WTC11 (cell line): ENCODE results near the gene ZNF423. TPM values are rescaled to one million over a fixed set of nuclear protein-coding genes. Genes with fewer than 3 reads are reported as not detected.

Experiments
- ATAC-seq: fragments of 200-7000 bp; cut with Tn5 transposase; 2 replicates; pipeline ENCODE4 v1.10.0; 2021; ENCODE audit warnings: mild to moderate bottlenecking, moderate library complexity
- CTCF ChIA-PET: fragments of 300-600 bp; sonication (Branson Sonifier 250); formaldehyde crosslinking; loops from one replicate; lab custom pipeline; 2021; ENCODE audit warnings: antibody characterized with exemption; lab: Charles Lee
- POLR2A ChIA-PET: fragments of 350-600 bp; sonication (Branson Sonifier 250); formaldehyde crosslinking; loops from one replicate; lab custom pipeline; 2021; ENCODE audit warnings: antibody characterized with exemption; lab: Charles Lee
- DNase-seq: peaks from one replicate; pipeline ENCODE4 v3.0.0; 2021; ENCODE audit warnings: low spot score
- H3K27ac Mint-ChIP-seq: 2 replicates; pipeline ENCODE4 v1.8.0; 2021; ENCODE audit warnings: mixed read lengths
- H3K27me3 Mint-ChIP-seq: 2 replicates; pipeline ENCODE4 v1.8.0; 2021; ENCODE audit warnings: low read depth, mild to moderate bottlenecking, moderate library complexity, mixed read lengths
- H3K36me3 Mint-ChIP-seq: 2 replicates; pipeline ENCODE4 v1.8.0; 2021; ENCODE audit warnings: mixed read lengths
- H3K4me1 Mint-ChIP-seq: 2 replicates; pipeline ENCODE4 v1.8.0; 2022; ENCODE audit warnings: mixed read lengths
- H3K4me3 Mint-ChIP-seq: 2 replicates; pipeline ENCODE4 v1.8.0; 2021; ENCODE audit warnings: mild to moderate bottlenecking, moderate library complexity, mixed read lengths
- H3K9me3 Mint-ChIP-seq: 2 replicates; pipeline ENCODE4 v1.8.0; 2021; ENCODE audit warnings: mixed read lengths
- ESRRA ChIP-seq: sonication (generic); formaldehyde crosslinking; IDR thresholded peaks from 2 replicates; pipeline ENCODE4 v1.8.1; 2022; ENCODE audit warnings: mild to moderate bottlenecking, missing genetic modification reagents, borderline replicate concordance
- ETV6 ChIP-seq: sonication (generic); formaldehyde crosslinking; IDR thresholded peaks from 2 replicates; pipeline ENCODE4 v1.8.1; 2022; ENCODE audit warnings: mild to moderate bottlenecking, missing genetic modification reagents
- FOXJ3 ChIP-seq: sonication (generic); formaldehyde crosslinking; IDR thresholded peaks from 2 replicates; pipeline ENCODE4 v1.9.0; 2021; ENCODE audit warnings: missing genetic modification reagents, mild to moderate bottlenecking, borderline replicate concordance
- HMGA2 ChIP-seq: fragments of 250-450 bp; sonication (Bioruptor Pico); IDR thresholded peaks from 2 replicates; pipeline ENCODE4 v1.4.0; 2021; ENCODE audit warnings: mild to moderate bottlenecking, moderate library complexity
- JUN ChIP-seq: sonication (generic); formaldehyde crosslinking; IDR thresholded peaks from 2 replicates; pipeline ENCODE4 v1.8.0; 2023; ENCODE audit warnings: mild to moderate bottlenecking, missing genetic modification reagents
- KAT7 ChIP-seq: sonication (generic); formaldehyde crosslinking; IDR thresholded peaks from 2 replicates; pipeline ENCODE4 v1.8.1; 2023; ENCODE audit warnings: missing genetic modification reagents, mild to moderate bottlenecking, borderline replicate concordance
- MXD4 ChIP-seq: fragments of 250-450 bp; sonication (Bioruptor Pico); IDR thresholded peaks from 2 replicates; pipeline ENCODE4 v1.8.0; 2021; ENCODE audit warnings: mild to moderate bottlenecking, moderate library complexity, borderline replicate concordance
- NFE2L1 ChIP-seq: sonication (generic); formaldehyde crosslinking; IDR thresholded peaks from 2 replicates; pipeline ENCODE4 v1.8.1; 2023; ENCODE audit warnings: missing genetic modification reagents
- PRRX2 ChIP-seq: fragments of 250-450 bp; sonication (Bioruptor Pico); IDR thresholded peaks from 2 replicates; pipeline ENCODE4 v1.8.0; 2021; ENCODE audit warnings: mild to moderate bottlenecking
- RELA ChIP-seq: sonication (generic); formaldehyde crosslinking; IDR thresholded peaks from 2 replicates; pipeline ENCODE4 v1.8.1; 2022; ENCODE audit warnings: missing genetic modification reagents, mild to moderate bottlenecking, borderline replicate concordance
- ZNF138 ChIP-seq: sonication (generic); formaldehyde crosslinking; conservative IDR thresholded peaks from 2 replicates; pipeline ENCODE4 v1.8.1; 2022; ENCODE audit warnings: mild to moderate bottlenecking, moderate library complexity, missing genetic modification reagents
- ZNF219 ChIP-seq: sonication (generic); formaldehyde crosslinking; IDR thresholded peaks from 2 replicates; pipeline ENCODE4 v1.8.0; 2023; ENCODE audit warnings: missing genetic modification reagents, mild to moderate bottlenecking, borderline replicate concordance
- total RNA-seq: library from RNA; stranded (reverse); gene quantifications from 3 replicates; pipeline ENCODE4 v1.2.3, GENCODE V29; 2021
- TF ChIP-seq, protein P1 (sequence below): fragments of 250-450 bp; sonication (Bioruptor Pico); IDR thresholded peaks from 2 replicates; pipeline ENCODE4 v1.9.0; 2021; ENCODE audit warnings: moderate library complexity, mild to moderate bottlenecking, inconsistent platforms, borderline replicate concordance
- TF ChIP-seq, protein P2 (sequence below): fragments of 250-450 bp; sonication (Bioruptor Pico); IDR thresholded peaks from 2 replicates; pipeline ENCODE4 v1.8.0; 2021; ENCODE audit warnings: mild to moderate bottlenecking
- TF ChIP-seq, protein P3 (sequence below): fragments of 250-450 bp; sonication (Bioruptor Pico); conservative IDR thresholded peaks from 2 replicates; pipeline ENCODE4 v1.9.0; 2021; ENCODE audit warnings: mild to moderate bottlenecking
- TF ChIP-seq, protein P4 (sequence below): sonication (generic); formaldehyde crosslinking; IDR thresholded peaks from 2 replicates; pipeline ENCODE4 v1.8.1; 2023; ENCODE audit warnings: mild to moderate bottlenecking, missing genetic modification reagents
- TF ChIP-seq, protein P5 (sequence below): sonication (generic); formaldehyde crosslinking; IDR thresholded peaks from 2 replicates; pipeline ENCODE4 v1.8.0; 2022; ENCODE audit warnings: missing genetic modification reagents
- TF ChIP-seq, protein P6 (sequence below): fragments of 250-450 bp; sonication (Bioruptor Pico); IDR thresholded peaks from 2 replicates; pipeline ENCODE4 v1.9.0; 2021; ENCODE audit warnings: mild to moderate bottlenecking, borderline replicate concordance

ZNF423 gene
- total RNA-seq, 1 experiment from 2014 or later, result 38.8 TPM

DNA sequence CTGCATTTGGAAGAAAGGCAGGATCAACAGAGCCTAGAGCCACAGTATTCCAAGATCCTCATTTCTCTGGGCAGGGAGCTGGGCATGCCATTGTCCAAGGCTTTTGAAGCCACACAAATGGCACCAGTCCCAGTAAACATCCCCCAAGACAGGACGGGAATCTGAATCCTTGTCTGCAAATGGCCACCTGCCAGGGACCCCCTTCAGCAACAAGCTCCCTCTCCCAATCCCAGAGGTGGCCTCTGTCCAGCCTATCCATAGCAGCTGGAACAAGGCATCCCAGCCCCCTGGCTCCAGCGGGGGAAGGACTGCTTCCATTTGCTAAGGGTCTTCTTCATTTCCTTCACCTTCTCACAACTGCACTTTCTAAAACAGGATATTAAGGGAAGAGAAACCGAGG is 277.9 kb downstream of the ZNF423 start (continued):
- TF ChIP-seq ETV6 (CRISPR knock-in tag) (no peak), NFE2L1 (CRISPR knock-in tag) (no peak), ESRRA (CRISPR knock-in tag) (no peak)
- TF ChIP-seq, protein P1, sequence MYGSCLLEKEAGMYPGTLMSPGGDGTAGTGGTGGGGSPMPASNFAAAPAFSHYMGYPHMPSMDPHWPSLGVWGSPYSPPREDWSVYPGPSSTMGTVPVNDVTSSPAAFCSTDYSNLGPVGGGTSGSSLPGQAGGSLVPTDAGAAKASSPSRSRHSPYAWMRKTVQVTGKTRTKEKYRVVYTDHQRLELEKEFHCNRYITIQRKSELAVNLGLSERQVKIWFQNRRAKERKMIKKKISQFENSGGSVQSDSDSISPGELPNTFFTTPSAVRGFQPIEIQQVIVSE (CRISPR knock-in tag), result no peak

DNA sequence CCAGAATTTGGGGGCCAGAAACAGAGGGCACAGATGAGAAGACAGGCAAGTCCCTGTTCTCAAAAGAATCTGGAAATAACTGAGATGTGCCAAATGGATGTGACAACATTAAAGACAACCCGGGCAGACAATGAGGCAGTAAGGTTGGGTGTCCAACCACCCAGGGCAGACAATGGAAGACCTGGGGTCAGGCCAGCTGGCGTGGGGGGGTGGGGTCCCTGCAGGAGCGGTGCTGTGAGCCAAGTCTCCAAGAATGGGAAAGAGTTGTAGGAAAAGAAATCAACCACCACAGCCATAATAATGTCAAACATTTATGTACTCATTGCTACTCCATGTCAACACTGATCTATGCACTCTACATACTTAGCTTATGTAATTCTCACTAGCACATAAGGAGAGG is 279.0 kb downstream of the ZNF423 start:
- peaks cover 30% of the 10 kb centered on the region for H3K4me1 Mint-ChIP-seq
- CTCF ChIA-PET, result interaction anchor here (1.1 to 2.5 kb wide), 2 partner anchors 31 to 169 kb away, joined by 3 to 5 read pairs; no protein-coding TSS in a partner anchor
- H3K36me3 Mint-ChIP-seq, result peaks cover 7% of the 10 kb centered on the region
- POLR2A ChIA-PET, result interaction anchor here (0.6 kb wide), 1 partner anchor 128 kb away, joined by 3 read pairs; no protein-coding TSS in a partner anchor
- H3K9me3 Mint-ChIP-seq, result peaks cover 7% of the 10 kb centered on the region
- no peak overlapping the region for H3K4me3 Mint-ChIP-seq
- no peaks in the 10 kb centered on the region for H3K27me3 Mint-ChIP-seq
- no peak for ATAC-seq
- DNase-seq, result no peak
- no peak for TF ChIP-seq RELA
- H3K27ac Mint-ChIP-seq, result no peak overlapping the region

DNA sequence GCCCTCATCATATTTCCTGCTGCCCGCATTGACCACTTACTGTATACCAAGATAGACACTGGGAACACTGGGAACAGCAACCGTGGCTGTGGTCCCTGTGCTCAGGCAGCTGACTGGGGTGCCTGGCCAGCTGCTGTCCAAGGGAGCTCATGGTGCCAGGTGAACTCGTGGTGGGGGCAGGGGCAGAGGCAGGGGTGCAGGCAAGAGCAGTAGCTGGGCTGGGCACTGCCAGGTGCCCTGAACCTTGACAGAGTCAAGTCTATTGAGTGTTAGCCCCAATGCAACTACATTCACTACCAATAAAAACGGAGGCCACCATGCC is 279.8 kb downstream of the ZNF423 start:
- peaks cover 24% of the 10 kb centered on the region for H3K4me1 Mint-ChIP-seq
- peaks cover 7% of the 10 kb centered on the region for H3K9me3 Mint-ChIP-seq
- POLR2A ChIA-PET, result no interaction called here
- H3K4me3 Mint-ChIP-seq, result no peak overlapping the region
- H3K27me3 Mint-ChIP-seq, result no peaks in the 10 kb centered on the region
- CTCF ChIA-PET, result interaction anchor here (0.6 to 2.5 kb wide), 5 partner anchors 19 to 345 kb away, joined by 3 to 5 read pairs (median 3); no protein-coding TSS in a partner anchor
- ATAC-seq (no peak), DNase-seq (no peak)
- peaks cover 7% of the 10 kb centered on the region for H3K36me3 Mint-ChIP-seq
- no peak overlapping the region for H3K27ac Mint-ChIP-seq
- TF ChIP-seq JUN (CRISPR knock-in tag), result no peak
- TF ChIP-seq, protein P2, sequence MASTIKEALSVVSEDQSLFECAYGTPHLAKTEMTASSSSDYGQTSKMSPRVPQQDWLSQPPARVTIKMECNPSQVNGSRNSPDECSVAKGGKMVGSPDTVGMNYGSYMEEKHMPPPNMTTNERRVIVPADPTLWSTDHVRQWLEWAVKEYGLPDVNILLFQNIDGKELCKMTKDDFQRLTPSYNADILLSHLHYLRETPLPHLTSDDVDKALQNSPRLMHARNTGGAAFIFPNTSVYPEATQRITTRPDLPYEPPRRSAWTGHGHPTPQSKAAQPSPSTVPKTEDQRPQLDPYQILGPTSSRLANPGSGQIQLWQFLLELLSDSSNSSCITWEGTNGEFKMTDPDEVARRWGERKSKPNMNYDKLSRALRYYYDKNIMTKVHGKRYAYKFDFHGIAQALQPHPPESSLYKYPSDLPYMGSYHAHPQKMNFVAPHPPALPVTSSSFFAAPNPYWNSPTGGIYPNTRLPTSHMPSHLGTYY (CRISPR knock-in tag), result no peak
- no peak for TF ChIP-seq PRRX2
- TF ChIP-seq ZNF138 (CRISPR knock-in tag), result no peak
- TF ChIP-seq, protein P3, sequence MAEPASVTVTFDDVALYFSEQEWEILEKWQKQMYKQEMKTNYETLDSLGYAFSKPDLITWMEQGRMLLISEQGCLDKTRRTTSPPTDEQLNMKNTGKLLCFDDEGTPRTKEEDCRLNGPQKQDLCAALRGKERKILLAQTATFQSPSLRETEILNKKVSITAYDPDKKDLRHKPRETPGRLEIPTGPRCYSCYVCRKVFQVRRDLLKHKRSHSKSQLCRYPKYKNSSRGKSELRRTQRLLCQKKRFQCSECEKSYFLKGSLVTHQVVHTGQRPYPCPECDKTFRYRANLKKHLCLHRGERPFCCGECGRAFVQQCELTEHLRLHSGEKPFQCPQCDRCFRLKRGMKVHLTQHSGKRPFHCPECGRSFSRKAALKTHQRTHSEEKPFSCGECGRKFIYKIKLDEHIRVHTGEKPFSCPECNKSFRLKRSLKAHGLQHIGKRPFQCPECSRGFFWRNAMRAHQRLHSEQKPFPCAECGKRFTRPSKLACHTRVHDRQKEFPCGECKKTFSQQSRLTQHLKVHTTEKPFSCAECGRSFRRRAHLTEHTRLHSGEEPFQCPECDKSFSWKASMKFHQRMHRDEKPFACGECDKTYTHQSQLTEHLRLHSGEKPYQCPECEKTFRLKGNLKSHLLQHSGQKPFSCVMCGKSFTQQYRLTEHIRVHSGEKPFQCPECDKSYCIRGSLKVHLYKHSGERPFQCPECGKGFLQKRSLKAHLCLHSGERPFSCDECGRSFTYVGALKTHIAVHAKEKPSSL (CRISPR knock-in tag), result no peak
- TF ChIP-seq, protein P4, sequence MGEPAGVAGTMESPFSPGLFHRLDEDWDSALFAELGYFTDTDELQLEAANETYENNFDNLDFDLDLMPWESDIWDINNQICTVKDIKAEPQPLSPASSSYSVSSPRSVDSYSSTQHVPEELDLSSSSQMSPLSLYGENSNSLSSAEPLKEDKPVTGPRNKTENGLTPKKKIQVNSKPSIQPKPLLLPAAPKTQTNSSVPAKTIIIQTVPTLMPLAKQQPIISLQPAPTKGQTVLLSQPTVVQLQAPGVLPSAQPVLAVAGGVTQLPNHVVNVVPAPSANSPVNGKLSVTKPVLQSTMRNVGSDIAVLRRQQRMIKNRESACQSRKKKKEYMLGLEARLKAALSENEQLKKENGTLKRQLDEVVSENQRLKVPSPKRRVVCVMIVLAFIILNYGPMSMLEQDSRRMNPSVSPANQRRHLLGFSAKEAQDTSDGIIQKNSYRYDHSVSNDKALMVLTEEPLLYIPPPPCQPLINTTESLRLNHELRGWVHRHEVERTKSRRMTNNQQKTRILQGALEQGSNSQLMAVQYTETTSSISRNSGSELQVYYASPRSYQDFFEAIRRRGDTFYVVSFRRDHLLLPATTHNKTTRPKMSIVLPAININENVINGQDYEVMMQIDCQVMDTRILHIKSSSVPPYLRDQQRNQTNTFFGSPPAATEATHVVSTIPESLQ (CRISPR knock-in tag), result no peak
- TF ChIP-seq, protein P5, sequence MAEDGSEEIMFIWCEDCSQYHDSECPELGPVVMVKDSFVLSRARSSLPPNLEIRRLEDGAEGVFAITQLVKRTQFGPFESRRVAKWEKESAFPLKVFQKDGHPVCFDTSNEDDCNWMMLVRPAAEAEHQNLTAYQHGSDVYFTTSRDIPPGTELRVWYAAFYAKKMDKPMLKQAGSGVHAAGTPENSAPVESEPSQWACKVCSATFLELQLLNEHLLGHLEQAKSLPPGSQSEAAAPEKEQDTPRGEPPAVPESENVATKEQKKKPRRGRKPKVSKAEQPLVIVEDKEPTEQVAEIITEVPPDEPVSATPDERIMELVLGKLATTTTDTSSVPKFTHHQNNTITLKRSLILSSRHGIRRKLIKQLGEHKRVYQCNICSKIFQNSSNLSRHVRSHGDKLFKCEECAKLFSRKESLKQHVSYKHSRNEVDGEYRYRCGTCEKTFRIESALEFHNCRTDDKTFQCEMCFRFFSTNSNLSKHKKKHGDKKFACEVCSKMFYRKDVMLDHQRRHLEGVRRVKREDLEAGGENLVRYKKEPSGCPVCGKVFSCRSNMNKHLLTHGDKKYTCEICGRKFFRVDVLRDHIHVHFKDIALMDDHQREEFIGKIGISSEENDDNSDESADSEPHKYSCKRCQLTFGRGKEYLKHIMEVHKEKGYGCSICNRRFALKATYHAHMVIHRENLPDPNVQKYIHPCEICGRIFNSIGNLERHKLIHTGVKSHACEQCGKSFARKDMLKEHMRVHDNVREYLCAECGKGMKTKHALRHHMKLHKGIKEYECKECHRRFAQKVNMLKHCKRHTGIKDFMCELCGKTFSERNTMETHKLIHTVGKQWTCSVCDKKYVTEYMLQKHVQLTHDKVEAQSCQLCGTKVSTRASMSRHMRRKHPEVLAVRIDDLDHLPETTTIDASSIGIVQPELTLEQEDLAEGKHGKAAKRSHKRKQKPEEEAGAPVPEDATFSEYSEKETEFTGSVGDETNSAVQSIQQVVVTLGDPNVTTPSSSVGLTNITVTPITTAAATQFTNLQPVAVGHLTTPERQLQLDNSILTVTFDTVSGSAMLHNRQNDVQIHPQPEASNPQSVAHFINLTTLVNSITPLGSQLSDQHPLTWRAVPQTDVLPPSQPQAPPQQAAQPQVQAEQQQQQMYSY (CRISPR knock-in tag), result no peak
- no peak for TF ChIP-seq HMGA2 (CRISPR knock-in tag)
- no peak for TF ChIP-seq ESRRA (CRISPR knock-in tag)
- no peak for TF ChIP-seq ZNF219 (CRISPR knock-in tag)
- no peak for TF ChIP-seq FOXJ3 (CRISPR knock-in tag)
- TF ChIP-seq KAT7 (CRISPR knock-in tag), result no peak
- TF ChIP-seq MXD4 (CRISPR knock-in tag), result no peak
- TF ChIP-seq, protein P6, sequence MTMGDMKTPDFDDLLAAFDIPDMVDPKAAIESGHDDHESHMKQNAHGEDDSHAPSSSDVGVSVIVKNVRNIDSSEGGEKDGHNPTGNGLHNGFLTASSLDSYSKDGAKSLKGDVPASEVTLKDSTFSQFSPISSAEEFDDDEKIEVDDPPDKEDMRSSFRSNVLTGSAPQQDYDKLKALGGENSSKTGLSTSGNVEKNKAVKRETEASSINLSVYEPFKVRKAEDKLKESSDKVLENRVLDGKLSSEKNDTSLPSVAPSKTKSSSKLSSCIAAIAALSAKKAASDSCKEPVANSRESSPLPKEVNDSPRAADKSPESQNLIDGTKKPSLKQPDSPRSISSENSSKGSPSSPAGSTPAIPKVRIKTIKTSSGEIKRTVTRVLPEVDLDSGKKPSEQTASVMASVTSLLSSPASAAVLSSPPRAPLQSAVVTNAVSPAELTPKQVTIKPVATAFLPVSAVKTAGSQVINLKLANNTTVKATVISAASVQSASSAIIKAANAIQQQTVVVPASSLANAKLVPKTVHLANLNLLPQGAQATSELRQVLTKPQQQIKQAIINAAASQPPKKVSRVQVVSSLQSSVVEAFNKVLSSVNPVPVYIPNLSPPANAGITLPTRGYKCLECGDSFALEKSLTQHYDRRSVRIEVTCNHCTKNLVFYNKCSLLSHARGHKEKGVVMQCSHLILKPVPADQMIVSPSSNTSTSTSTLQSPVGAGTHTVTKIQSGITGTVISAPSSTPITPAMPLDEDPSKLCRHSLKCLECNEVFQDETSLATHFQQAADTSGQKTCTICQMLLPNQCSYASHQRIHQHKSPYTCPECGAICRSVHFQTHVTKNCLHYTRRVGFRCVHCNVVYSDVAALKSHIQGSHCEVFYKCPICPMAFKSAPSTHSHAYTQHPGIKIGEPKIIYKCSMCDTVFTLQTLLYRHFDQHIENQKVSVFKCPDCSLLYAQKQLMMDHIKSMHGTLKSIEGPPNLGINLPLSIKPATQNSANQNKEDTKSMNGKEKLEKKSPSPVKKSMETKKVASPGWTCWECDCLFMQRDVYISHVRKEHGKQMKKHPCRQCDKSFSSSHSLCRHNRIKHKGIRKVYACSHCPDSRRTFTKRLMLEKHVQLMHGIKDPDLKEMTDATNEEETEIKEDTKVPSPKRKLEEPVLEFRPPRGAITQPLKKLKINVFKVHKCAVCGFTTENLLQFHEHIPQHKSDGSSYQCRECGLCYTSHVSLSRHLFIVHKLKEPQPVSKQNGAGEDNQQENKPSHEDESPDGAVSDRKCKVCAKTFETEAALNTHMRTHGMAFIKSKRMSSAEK (CRISPR knock-in tag), result no peak
- no peak for TF ChIP-seq RELA
